Urinary bladder (tissue), 4 donors: ENCODE measurements around the gene DSCAM. TPM values are rescaled to one million over a fixed set of nuclear protein-coding genes. Genes with fewer than 3 reads are reported as not detected.
"Not testable (repeated sequence)": the region's sequence is repeated elsewhere in the genome, so short reads cannot be mapped to it uniquely, and the experiment has no call there.

Source experiments
- DNase-seq: peaks from one replicate; pipeline ENCODE4 v3.0.0-alpha.2; 2015; ENCODE audit errors: extremely low spot score
- H3K27ac ChIP-seq: one replicate; pipeline ENCODE4 v1.5.1; 2013; ENCODE audit warnings: low read depth, mild to moderate bottlenecking, moderate library complexity
- H3K36me3 ChIP-seq: one replicate; pipeline ENCODE4 v1.6.1; 2013; ENCODE audit warnings: mild to moderate bottlenecking, moderate library complexity; ENCODE audit not compliant: insufficient read depth
- H3K4me1 ChIP-seq: one replicate; pipeline ENCODE4 v1.6.1; 2013; ENCODE audit warnings: mild to moderate bottlenecking, moderate library complexity; ENCODE audit not compliant: insufficient read depth
- H3K4me3 ChIP-seq: one replicate; pipeline ENCODE4 v1.5.1; 2013; ENCODE audit warnings: low read depth, low read length
- WGBS: extraction: QIAGEN DNeasy Blood & Tissue Kit; methylation state at CpG from one replicate; pipeline ENCODE4 v1.1.7; 2013; 5-methylcytosine and 5-hydroxymethylcytosine counted together
- polyA plus RNA-seq: library from polyadenylated mRNA; stranded (reverse); fragments of 200-250 nt; gene quantifications from one replicate; pipeline ENCODE4 v1.2.3, GENCODE V29; 2013
- total RNA-seq: library from RNA; depleted of rRNA; stranded (reverse); fragments of >200 nt; gene quantifications from one replicate; pipeline ENCODE4 v1.2.3, GENCODE V29; 2014
- donor health status: healthy with polysubstance abuse.
- donor health status: healthy.

Gene DSCAM
- total and polyA plus RNA-seq, 2 donors = 0.03 to 0.21 TPM

- WGBS = 84% methylated on average over 1 of the region's 1 CpG
- Histone ChIP-seq H3K36me3 (no peaks in the 10 kb centered on the region), H3K4me1 (no peaks in the 10 kb centered on the region), H3K4me3 (no peak overlapping the region), H3K27ac (no peak overlapping the region)
- DNase-seq = no peak
Measured at GRCh38 chr21:40278345-40278744, 568.6 kb downstream of the DSCAM start.

GRCh38 chr21:40276001-40276400, 571.0 kb downstream of the DSCAM start:
- no peak overlapping the region for H3K27ac ChIP-seq
- 86% methylated on average over 12 of the region's 12 CpGs for WGBS
- H3K36me3 ChIP-seq = no peaks in the 10 kb centered on the region
- no peak for DNase-seq
- H3K4me1 ChIP-seq = no peaks in the 10 kb centered on the region
- no peak overlapping the region for H3K4me3 ChIP-seq

DNA sequence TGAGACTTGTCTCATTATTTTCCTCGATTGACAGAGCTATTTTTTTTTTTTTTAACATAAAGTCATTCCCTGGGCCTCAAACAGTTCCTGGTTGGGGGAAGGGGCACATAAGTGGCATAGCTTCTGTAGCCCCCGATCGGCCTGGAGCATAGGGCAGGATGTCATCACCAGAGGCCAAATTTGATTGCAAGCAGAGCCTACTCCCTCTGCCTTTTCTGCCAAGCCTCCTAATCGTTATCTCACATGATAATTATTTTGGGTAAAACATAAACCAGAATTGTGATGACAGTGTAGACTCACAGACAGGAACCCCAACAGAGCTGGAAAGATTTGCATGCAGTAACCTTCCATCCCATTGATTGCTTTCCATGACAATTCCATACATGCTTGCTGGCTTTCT, 574.9 kb downstream of the DSCAM start:
- Histone ChIP-seq H3K4me1 (no peaks in the 10 kb centered on the region), H3K36me3 (no peaks in the 10 kb centered on the region), H3K27ac (no peak overlapping the region), H3K4me3 (no peak overlapping the region)
- DNase-seq = no peak
- WGBS = 38% methylated on average over 4 of the region's 4 CpGs

DNA sequence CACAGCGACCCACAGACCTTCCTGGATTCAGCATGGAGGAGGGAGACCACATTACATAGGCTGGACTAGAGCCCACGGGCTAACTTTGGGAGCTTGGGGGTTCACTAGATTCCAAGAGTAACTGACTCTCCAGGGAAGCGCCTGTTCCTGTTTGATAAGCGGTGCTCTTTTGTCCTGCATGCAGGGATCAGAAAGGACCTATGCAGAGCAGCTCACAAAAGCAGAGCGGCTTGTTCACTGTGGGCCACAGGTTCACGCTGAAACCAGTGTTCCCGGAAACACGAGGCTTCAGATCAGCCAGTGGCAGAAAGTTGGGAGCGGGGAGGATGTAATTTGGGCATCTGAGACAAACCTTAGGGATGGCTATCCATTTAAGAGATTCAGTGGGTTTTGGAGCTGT, 575.8 kb downstream of the DSCAM start:
- WGBS = 89% methylated on average over 9 of the region's 9 CpGs
- H3K4me3 ChIP-seq = no peak overlapping the region
- no peaks in the 10 kb centered on the region for H3K36me3 ChIP-seq
- no peaks in the 10 kb centered on the region for H3K4me1 ChIP-seq
- H3K27ac ChIP-seq = no peak overlapping the region
- no peak for DNase-seq

GRCh38 chr21:40270047-40270446, 576.9 kb downstream of the DSCAM start:
- Histone ChIP-seq H3K4me1 (no peaks in the 10 kb centered on the region), H3K27ac (no peak overlapping the region), H3K4me3 (no peak overlapping the region), H3K36me3 (no peaks in the 10 kb centered on the region)
- no peak for DNase-seq
- WGBS = 25% methylated on average over 4 of the region's 4 CpGs

GRCh38 chr21:40269239-40269638, 577.7 kb downstream of the DSCAM start:
- no peak overlapping the region for H3K27ac ChIP-seq
- 92% methylated on average over 8 of the region's 8 CpGs for WGBS
- H3K4me3 ChIP-seq = no peak overlapping the region
- H3K36me3 ChIP-seq = no peaks in the 10 kb centered on the region
- no peak for DNase-seq
- H3K4me1 ChIP-seq = no peaks in the 10 kb centered on the region

DNA sequence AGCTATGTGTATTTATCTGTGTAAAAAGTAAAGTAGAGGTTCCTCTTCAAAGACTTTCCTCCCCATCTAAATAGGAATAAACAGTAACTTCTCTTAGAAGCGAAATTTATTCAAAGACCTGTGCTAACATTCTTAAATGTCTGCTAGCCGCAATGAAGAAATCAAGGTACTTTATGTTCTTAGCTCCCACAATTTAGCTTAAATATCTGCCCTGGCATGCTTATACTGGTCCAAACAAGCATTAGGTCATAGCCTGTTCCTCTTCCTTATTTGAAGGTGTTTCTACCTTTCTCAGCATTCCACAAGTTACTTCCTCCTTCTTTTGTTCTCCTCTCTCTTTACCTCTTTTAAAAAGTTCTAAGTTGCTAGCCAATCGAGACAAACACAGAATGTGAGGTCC, 588.5 kb downstream of the DSCAM start:
- H3K4me1 ChIP-seq, H3K27ac ChIP-seq, DNase-seq, H3K36me3 ChIP-seq, H3K4me3 ChIP-seq: not testable (repeated sequence)
- 68% methylated on average over 3 of the region's 3 CpGs for WGBS

GRCh38 chr21:40257342-40257741, 589.6 kb downstream of the DSCAM start:
- Histone ChIP-seq H3K36me3 (no peaks in the 10 kb centered on the region), H3K4me1 (no peaks in the 10 kb centered on the region), H3K27ac (no peak overlapping the region), H3K4me3 (no peak overlapping the region)
- 68% methylated on average over 3 of the region's 3 CpGs for WGBS
- no peak for DNase-seq

DNA sequence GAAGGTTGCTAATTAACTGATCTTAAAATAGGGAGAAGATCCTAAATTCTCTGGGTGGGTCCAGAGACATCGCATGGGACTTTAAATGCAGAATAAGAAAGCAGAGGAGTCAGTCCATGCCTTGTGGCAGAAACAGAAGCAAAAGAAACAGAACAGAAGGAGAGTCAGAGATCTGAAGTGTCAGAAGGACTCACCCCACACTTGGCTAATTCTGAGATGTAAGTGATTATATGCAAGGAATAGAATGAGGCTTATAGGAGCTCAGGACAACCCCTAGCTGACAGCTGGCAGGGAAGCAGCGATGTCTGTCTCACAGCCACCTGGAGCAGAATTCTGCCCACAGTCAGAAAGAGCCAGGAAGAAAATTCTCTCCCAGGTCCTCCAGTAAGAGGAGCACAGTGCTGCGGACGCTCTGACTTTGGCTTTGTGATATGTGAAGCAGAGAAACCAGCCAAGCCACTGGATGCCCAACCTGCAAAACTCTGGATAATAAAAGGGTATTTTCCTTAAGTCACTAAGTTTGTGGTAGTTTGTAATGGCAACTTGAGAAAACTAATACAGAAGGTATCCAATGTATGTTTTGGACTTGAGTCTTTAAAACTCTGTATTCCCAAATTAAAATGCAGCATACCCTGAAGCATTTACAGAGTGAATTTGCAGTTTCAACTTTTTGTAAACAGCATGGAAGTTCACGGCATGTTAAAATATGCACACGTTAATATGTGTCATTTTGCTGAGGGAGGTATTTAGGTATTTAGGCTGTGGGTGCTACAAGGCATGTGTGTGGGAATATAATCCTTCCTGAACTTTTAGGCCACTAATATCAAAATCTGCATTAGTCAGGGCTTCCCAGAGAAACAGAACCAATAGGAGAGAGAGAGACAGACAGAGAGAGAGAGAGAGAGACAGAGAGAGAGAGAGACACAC, 591.2 kb downstream of the DSCAM start:
- Histone ChIP-seq H3K36me3 (no peaks in the 10 kb centered on the region), H3K27ac (no peak overlapping the region), H3K4me3 (no peak overlapping the region), H3K4me1 (no peaks in the 10 kb centered on the region)
- no peak for DNase-seq
- 63% methylated on average over 6 of the region's 6 CpGs for WGBS

- no peak overlapping the region for H3K27ac ChIP-seq
- DNase-seq = peak; percentile 35
- 29% methylated on average over 13 of the region's 13 CpGs for WGBS
Measured at GRCh38 chr21:40254540-40255465, 592.2 kb downstream of the DSCAM start.

DNA sequence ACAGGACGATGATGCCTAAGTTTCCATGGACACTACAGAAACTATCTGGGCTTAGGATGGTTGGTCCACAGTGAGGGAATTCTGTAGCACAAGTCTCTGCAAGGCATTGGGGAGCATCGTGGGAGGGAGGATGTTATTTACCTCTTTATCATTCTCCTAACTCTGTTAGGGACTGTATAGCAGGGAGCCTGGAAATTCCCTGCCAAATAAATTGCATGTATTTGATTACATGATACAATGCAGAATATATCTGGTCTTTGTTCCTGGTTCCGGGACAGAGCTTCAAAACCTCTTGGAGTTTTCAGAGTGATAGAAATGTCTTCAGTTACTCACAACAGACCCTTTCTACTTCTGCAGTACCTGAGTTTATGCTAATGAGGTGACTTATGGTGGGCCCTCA, 593.8 kb downstream of the DSCAM start:
- no peaks in the 10 kb centered on the region for H3K4me1 ChIP-seq
- DNase-seq = no peak
- H3K36me3 ChIP-seq = no peaks in the 10 kb centered on the region
- H3K27ac ChIP-seq = no peak overlapping the region
- no peak overlapping the region for H3K4me3 ChIP-seq
- 85% methylated on average over 3 of the region's 3 CpGs for WGBS

More at GRCh38 chr21:40254540-40255465, 592.2 kb downstream of the DSCAM start:
- H3K36me3 ChIP-seq = no peaks in the 10 kb centered on the region
- no peak overlapping the region for H3K4me3 ChIP-seq
- H3K4me1 ChIP-seq = no peaks in the 10 kb centered on the region

DNA sequence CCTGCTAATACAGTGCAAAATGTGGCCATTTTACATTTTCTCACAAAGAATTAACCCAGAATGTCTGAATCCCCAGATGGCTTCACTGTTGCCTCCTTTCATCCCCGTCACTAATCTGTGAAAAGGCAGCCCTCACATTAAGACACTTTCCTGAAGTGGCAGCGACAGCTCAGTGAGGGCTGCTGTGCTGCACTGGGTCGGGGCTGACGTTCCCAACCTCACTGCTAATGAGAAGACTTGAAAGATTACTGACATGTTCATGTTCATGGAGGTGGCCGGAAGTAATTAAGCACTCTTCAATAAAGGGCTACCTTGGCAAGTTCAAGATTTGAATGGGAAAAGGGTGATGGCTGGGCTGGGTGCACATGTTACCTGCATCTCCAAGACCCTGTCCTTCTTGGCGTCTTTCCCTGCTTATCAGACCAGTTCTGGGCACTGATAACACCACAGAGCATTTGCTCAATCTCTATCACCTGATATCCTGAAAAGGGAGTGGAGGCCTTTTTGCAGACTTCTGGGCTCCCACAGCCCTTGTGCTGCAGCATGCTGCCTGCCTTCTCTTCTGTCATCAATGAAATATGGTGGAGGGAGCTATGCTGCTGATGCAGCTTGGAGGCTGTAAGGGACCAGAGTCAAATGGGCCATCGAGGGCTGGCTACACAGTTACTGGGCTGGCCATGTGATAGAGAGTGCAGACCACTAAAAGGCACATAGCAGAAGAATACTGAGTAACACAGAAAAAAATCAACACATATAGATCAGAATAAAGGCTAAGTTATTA, 596.3 kb downstream of the DSCAM start:
- H3K27ac ChIP-seq = no peak overlapping the region
- H3K36me3 ChIP-seq = no peaks in the 10 kb centered on the region
- H3K4me3 ChIP-seq = no peak overlapping the region
- WGBS = 88% methylated on average over 7 of the region's 7 CpGs
- no peaks in the 10 kb centered on the region for H3K4me1 ChIP-seq
- no peak for DNase-seq

DNA sequence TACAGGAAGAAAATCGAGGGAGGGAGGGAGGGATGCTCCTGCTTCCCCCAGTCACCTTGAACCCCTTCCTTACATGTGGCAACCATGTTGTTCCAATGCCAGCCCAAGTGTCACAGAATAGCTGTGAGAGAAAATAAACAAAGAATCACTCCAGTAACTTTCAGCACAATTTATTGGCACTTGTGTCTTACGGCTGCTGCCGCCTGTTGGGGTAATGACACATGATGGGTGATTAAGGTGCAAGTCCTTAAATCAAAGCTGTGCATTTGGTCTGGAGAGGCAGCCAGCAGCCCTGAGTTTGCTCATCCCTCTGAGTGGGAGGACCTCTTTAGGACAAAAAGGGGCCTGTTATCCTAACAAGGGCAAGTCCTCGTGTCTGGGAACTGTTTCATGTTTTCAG, 602.0 kb downstream of the DSCAM start:
- no peak overlapping the region for H3K4me3 ChIP-seq
- H3K36me3 ChIP-seq = no peaks in the 10 kb centered on the region
- DNase-seq = no peak
- H3K4me1 ChIP-seq = no peaks in the 10 kb centered on the region
- no peak overlapping the region for H3K27ac ChIP-seq
- 60% methylated on average over 4 of the region's 4 CpGs for WGBS
